ENCODE measurements around the gene ODF2L.

ODF2L gene

DNA sequence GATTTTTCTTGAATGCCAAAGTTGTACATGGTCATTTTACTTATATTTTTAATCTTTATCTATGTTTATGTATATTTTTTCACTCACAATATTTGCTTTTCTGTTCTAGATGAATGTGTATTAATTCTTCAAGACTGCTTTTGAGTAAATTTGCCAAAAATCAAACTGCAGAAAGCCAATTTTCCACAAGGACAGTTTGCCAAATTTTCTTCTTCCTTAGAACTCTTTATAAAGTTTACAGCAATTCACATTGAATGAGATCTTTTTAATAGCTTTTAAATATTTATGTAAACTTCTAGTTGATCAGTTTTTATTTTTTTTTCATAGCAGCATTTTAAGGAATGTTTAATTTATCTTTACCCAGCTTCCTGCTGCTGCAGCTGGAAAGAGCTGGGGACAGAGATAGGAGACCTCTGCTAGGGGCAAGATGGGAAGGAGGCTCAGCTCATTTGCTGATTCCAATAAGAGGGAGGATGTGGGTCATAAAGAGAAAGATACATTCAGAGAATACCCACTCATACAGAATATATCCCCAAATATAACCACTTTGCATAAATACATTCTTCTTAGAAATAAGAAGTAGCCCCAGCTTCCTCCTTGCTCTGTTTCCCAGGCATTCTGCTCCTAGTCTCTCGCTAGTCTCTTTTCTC lies 93.0 kb downstream of the ODF2L start (continued):
- TF ChIP-seq, protein P1, sequence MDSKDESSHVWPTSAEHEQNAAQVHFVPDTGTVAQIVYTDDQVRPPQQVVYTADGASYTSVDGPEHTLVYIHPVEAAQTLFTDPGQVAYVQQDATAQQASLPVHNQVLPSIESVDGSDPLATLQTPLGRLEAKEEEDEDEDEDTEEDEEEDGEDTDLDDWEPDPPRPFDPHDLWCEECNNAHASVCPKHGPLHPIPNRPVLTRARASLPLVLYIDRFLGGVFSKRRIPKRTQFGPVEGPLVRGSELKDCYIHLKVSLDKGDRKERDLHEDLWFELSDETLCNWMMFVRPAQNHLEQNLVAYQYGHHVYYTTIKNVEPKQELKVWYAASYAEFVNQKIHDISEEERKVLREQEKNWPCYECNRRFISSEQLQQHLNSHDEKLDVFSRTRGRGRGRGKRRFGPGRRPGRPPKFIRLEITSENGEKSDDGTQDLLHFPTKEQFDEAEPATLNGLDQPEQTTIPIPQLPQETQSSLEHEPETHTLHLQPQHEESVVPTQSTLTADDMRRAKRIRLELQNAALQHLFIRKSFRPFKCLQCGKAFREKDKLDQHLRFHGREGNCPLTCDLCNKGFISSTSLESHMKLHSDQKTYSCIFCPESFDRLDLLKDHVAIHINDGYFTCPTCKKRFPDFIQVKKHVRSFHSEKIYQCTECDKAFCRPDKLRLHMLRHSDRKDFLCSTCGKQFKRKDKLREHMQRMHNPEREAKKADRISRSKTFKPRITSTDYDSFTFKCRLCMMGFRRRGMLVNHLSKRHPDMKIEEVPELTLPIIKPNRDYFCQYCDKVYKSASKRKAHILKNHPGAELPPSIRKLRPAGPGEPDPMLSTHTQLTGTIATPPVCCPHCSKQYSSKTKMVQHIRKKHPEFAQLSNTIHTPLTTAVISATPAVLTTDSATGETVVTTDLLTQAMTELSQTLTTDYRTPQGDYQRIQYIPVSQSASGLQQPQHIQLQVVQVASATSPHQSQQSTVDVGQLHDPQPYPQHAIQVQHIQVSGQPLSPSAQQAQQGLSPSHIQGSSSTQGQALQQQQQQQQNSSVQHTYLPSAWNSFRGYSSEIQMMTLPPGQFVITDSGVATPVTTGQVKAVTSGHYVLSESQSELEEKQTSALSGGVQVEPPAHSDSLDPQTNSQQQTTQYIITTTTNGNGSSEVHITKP (tag by site-specific recombination; IDR thresholded peaks at IDR 0.05), result no peak
- TF ChIP-seq ZXDB (tag by site-specific recombination; IDR thresholded peaks at IDR 0.05) (no peak), ZNF48 (tag by site-specific recombination; IDR thresholded peaks at IDR 0.05) (no peak), GLI2 (tag by site-specific recombination; IDR thresholded peaks at IDR 0.05; ENCODE audit: borderline replicate concordance, low read depth) (no peak), ZNF76 (tag by site-specific recombination; IDR thresholded peaks at IDR 0.05; ENCODE audit: borderline replicate concordance, low read depth) (no peak), KLF1 (tag by site-specific recombination; IDR thresholded peaks at IDR 0.05) (no peak), ZNF155 (tag by site-specific recombination; IDR thresholded peaks at IDR 0.05) (no peak), ZSCAN23 (tag by site-specific recombination; IDR thresholded peaks at IDR 0.05) (no peak), EGR2 (tag by site-specific recombination; IDR thresholded peaks at IDR 0.05; ENCODE audit: low read depth) (no peak)
